Stimulated activated CD8-positive, alpha-beta memory T cell treated with anti-CD3 and anti-CD28 coated beads, Interleukin-4, amount 100 ng/mL, for 24 hours (primary cell): Measurements from ENCODE around the gene DOCK4.

Experiments
- DNase-seq: peaks from one replicate; pipeline ENCODE4 v3.0.0-alpha.2; 2020; ENCODE audit warnings: low read depth

Gene DOCK4

GRCh38 chr7:111734954-111735660, 471.1 kb downstream of the DOCK4 start:
- DNase-seq: no peak

- no peak for DNase-seq
Observed at GRCh38 chr7:111732923-111733322, 473.3 kb downstream of the DOCK4 start.

GRCh38 chr7:111730476-111731300, 475.5 kb downstream of the DOCK4 start:
- DNase-seq: no peak

GRCh38 chr7:111730057-111730456, 476.1 kb downstream of the DOCK4 start:
- DNase-seq: no peak

- DNase-seq: no peak
Observed at GRCh38 chr7:111729483-111729882, 476.7 kb downstream of the DOCK4 start.

GRCh38 chr7:111728635-111728995, 477.6 kb downstream of the DOCK4 start:
- DNase-seq: no peak

- no peak for DNase-seq
Observed at GRCh38 chr7:111727905-111728634, 478.1 kb downstream of the DOCK4 start.

GRCh38 chr7:111718886-111719285, 487.3 kb downstream of the DOCK4 start:
- no peak for DNase-seq

- no peak for DNase-seq
Observed at GRCh38 chr7:111711426-111712065, 494.7 kb downstream of the DOCK4 start.

- no peak for DNase-seq
Observed at GRCh38 chr7:111710839-111711380, 495.3 kb downstream of the DOCK4 start.

- DNase-seq: no peak
Observed at GRCh38 chr7:111708072-111708471, 498.1 kb downstream of the DOCK4 start.

GRCh38 chr7:111705807-111706206, 500.4 kb downstream of the DOCK4 start:
- DNase-seq: no peak

- no peak for DNase-seq
Observed at GRCh38 chr7:111697771-111698170, 508.4 kb downstream of the DOCK4 start.

GRCh38 chr7:111694376-111694775, 511.8 kb downstream of the DOCK4 start:
- no peak for DNase-seq

- DNase-seq: no peak
Observed at GRCh38 chr7:111690364-111691111, 515.7 kb downstream of the DOCK4 start.

- no peak for DNase-seq
Observed at GRCh38 chr7:111685349-111685748, 520.9 kb downstream of the DOCK4 start.

- no peak for DNase-seq
Observed at GRCh38 chr7:111682588-111683340, 523.4 kb downstream of the DOCK4 start.

GRCh38 chr7:111681242-111681641, 525.0 kb downstream of the DOCK4 start:
- DNase-seq: no peak

- no peak for DNase-seq
Observed at GRCh38 chr7:111678986-111679385, 527.2 kb downstream of the DOCK4 start.

GRCh38 chr7:111678281-111678680, 527.9 kb downstream of the DOCK4 start:
- DNase-seq: no peak

GRCh38 chr7:111677848-111678247, 528.4 kb downstream of the DOCK4 start:
- no peak for DNase-seq
